HepG2 (cell line): ENCODE measurements around the gene MT1G. TPM values are rescaled to one million over a fixed set of nuclear protein-coding genes. Genes with fewer than 3 reads are reported as not detected.

Experiments
- ATF1 ChIP-seq: IDR thresholded peaks from 2 replicates; pipeline ENCODE4 v1.6.1; 2016; ENCODE audit warnings: mild to moderate bottlenecking, control low read depth
- BORCS8-MEF2B ChIP-seq: sonication (generic); formaldehyde crosslinking; IDR thresholded peaks from 2 replicates; pipeline ENCODE4 v1.8.0; 2022; ENCODE audit warnings: mild to moderate bottlenecking, missing genetic modification reagents
- HBP1 ChIP-seq: IDR thresholded peaks from 2 replicates; pipeline ENCODE4 v1.6.1; 2016; ENCODE audit warnings: low read depth, control low read depth
- IKZF1 ChIP-seq: fragments of 450-650 bp; IDR thresholded peaks from 2 replicates; pipeline ENCODE4 v1.7.1; 2016
- KDM2A ChIP-seq: sonication (generic); formaldehyde crosslinking; IDR thresholded peaks from 2 replicates; pipeline ENCODE4 v1.4.0; 2020; ENCODE audit warnings: low read depth, missing genetic modification reagents, borderline replicate concordance
- KLF13 ChIP-seq: sonication (generic); formaldehyde crosslinking; IDR thresholded peaks from 2 replicates; pipeline ENCODE4 v1.4.0; 2020; ENCODE audit warnings: mild to moderate bottlenecking, missing genetic modification reagents
- MAFF ChIP-seq: IDR thresholded peaks from 2 replicates; pipeline ENCODE4 v1.6.1; 2011; ENCODE audit warnings: low read depth, low read length, improper control_type of control experiment
- MTF1 ChIP-seq: sonication (generic); formaldehyde crosslinking; IDR thresholded peaks from 2 replicates; pipeline ENCODE4 v1.5.0; 2020; ENCODE audit warnings: missing genetic modification reagents
- NR2F2 ChIP-seq: IDR thresholded peaks from 2 replicates; pipeline ENCODE4 v1.6.1; 2012; ENCODE audit warnings: low read depth, inconsistent platforms, borderline replicate concordance
- RAD21 ChIP-seq: fragments of 450-650 bp; formaldehyde crosslinking; IDR thresholded peaks from 2 replicates; pipeline ENCODE4 v1.5.0; 2020; ENCODE audit warnings: mild to moderate bottlenecking
- REXO4 ChIP-seq: sonication (generic); formaldehyde crosslinking; IDR thresholded peaks from 2 replicates; pipeline ENCODE4 v1.8.0; 2022; ENCODE audit warnings: missing genetic modification reagents, mild to moderate bottlenecking, borderline replicate concordance
- RXRA ChIP-seq: sonication (generic); formaldehyde crosslinking; IDR thresholded peaks from 2 replicates; pipeline ENCODE4 v1.5.1; 2020; ENCODE audit warnings: missing genetic modification reagents
- SNAI1 ChIP-seq: sonication (generic); formaldehyde crosslinking; IDR thresholded peaks from 2 replicates; pipeline ENCODE4 v1.5.0; 2020; ENCODE audit warnings: mild to moderate bottlenecking, missing genetic modification reagents, borderline replicate concordance
- ZBTB20 ChIP-seq: sonication (generic); formaldehyde crosslinking; IDR thresholded peaks from 2 replicates; pipeline ENCODE4 v1.8.1; 2023; ENCODE audit warnings: missing genetic modification reagents, low read depth, mild to moderate bottlenecking, borderline replicate concordance
- ZFP36L2 ChIP-seq: sonication (generic); formaldehyde crosslinking; IDR thresholded peaks from 2 replicates; pipeline ENCODE4 v1.4.0; 2020; ENCODE audit warnings: missing genetic modification reagents
- ZKSCAN5 ChIP-seq: sonication (generic); formaldehyde crosslinking; IDR thresholded peaks from 2 replicates; pipeline ENCODE4 v1.5.1; 2020; ENCODE audit warnings: mild to moderate bottlenecking, missing genetic modification reagents
- ZNF10 ChIP-seq: sonication (generic); formaldehyde crosslinking; IDR thresholded peaks from 2 replicates; pipeline ENCODE4 v1.4.0; 2020; ENCODE audit warnings: mild to moderate bottlenecking, low read depth, missing genetic modification reagents, borderline replicate concordance
- ZNF549 ChIP-seq: sonication (generic); formaldehyde crosslinking; IDR thresholded peaks from 2 replicates; pipeline ENCODE4 v1.5.0; 2020; ENCODE audit warnings: missing genetic modification reagents
- ZNF572 ChIP-seq: sonication (generic); formaldehyde crosslinking; IDR thresholded peaks from 2 replicates; pipeline ENCODE4 v1.5.1; 2020; ENCODE audit warnings: mild to moderate bottlenecking, missing genetic modification reagents
- ZNF598 ChIP-seq: sonication (generic); formaldehyde crosslinking; IDR thresholded peaks from 2 replicates; pipeline ENCODE4 v1.5.1; 2020; ENCODE audit warnings: mild to moderate bottlenecking, missing genetic modification reagents, borderline replicate concordance
- ZNF709 ChIP-seq: sonication (generic); formaldehyde crosslinking; IDR thresholded peaks from 2 replicates; pipeline ENCODE4 v1.5.0; 2020; ENCODE audit warnings: mild to moderate bottlenecking, missing genetic modification reagents
- ZNF713 ChIP-seq: sonication (generic); formaldehyde crosslinking; IDR thresholded peaks from 2 replicates; pipeline ENCODE4 v1.4.0; 2020; ENCODE audit warnings: mild to moderate bottlenecking, missing genetic modification reagents
- ZNF782 ChIP-seq: sonication (generic); formaldehyde crosslinking; IDR thresholded peaks from 2 replicates; pipeline ENCODE4 v1.4.0; 2020; ENCODE audit warnings: missing genetic modification reagents, mild to moderate bottlenecking, borderline replicate concordance
- polyA plus RNA-seq, 8 experiments: library from polyadenylated mRNA; depleted of rRNA in 3 of 8; stranded (reverse) in 7 of 8; unstranded in 1 of 8; fragments of >200 nt; fragmentation: Illumina TruSeq in 4 of 8; extraction: Trizol in 4 of 8; gene quantifications; 2 replicates each; pipeline versions ENCODE4 v1.2.1 to v1.2.3, GENCODE V29; 2011 to 2016; ENCODE audit warnings: low read depth in 4 of 8, missing spikeins in 1 of 8, mixed read lengths in 1 of 8; ENCODE audit not compliant: insufficient read depth in 1 of 8
- total RNA-seq, 5 experiments: library from RNA; depleted of rRNA; stranded (reverse); fragments of >200 nt; fragmentation: Illumina TruSeq; extraction: Trizol; gene quantifications; 2 replicates each; pipeline ENCODE4 v1.2.3, GENCODE V29; 2016; ENCODE audit warnings: low read depth in 1 of 5
- TF ChIP-seq, protein P1 (sequence below): sonication (generic); formaldehyde crosslinking; IDR thresholded peaks from 2 replicates; pipeline ENCODE4 v1.8.1; 2023; ENCODE audit warnings: mild to moderate bottlenecking, missing genetic modification reagents
- TF ChIP-seq, protein P2 (sequence below): sonication (generic); formaldehyde crosslinking; IDR thresholded peaks from 2 replicates; pipeline ENCODE4 v1.9.0; 2021; ENCODE audit warnings: missing genetic modification reagents, borderline replicate concordance

Gene MT1G
- total and polyA plus RNA-seq, 2 of the 13 experiments (the other 11 are each of a cell fraction or from before 2014, with no cell fraction given) = 3.6 to 377 TPM

DNA sequence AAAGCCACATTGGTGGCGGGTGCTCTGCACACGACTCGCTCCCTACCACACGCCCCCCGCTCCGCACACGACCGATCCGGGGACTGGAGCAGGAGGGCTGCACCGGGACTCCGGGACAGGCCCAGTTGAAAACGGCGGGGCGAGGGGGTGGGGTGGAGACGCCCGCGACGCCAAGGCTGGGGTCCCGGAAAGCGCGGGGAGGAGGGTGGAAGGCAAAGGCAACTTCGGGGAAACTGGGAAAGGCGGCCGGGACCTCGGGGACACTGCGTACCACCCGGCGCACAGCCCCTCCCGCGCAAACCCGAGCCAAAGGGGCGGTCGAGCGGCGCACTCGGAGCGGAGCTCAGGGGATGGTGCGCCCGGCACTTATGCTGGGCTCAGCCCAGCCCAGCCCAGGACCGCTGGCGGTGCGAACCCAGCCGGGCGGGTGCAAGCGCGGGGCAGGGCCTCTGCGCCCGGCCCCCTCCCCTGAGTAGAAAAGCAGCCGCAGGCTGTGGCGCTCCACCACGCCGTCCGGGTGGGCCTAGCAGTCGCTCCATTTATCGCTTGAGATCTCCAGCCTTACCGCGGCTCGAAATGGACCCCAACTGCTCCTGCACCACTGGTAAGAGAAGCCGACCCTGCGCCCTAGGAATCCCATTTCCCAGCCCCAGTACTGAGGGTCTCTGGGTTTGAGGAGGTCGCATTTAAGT lies 35.6 kb downstream of the MT1G start, which contains the start of gene MT1M (continued):
- no peak for TF ChIP-seq NR2F2
- TF ChIP-seq SNAI1 (CRISPR knock-in tag) = no peak
- no peak for TF ChIP-seq ZFP36L2 (CRISPR knock-in tag)
- TF ChIP-seq, protein P1, sequence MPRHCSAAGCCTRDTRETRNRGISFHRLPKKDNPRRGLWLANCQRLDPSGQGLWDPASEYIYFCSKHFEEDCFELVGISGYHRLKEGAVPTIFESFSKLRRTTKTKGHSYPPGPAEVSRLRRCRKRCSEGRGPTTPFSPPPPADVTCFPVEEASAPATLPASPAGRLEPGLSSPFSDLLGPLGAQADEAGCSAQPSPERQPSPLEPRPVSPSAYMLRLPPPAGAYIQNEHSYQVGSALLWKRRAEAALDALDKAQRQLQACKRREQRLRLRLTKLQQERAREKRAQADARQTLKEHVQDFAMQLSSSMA (CRISPR knock-in tag) = no peak
- TF ChIP-seq MTF1 (CRISPR knock-in tag) = peak; percentile 76; the same call in 1 of the 2 replicates
- TF ChIP-seq ZNF549 = no peak
- TF ChIP-seq RXRA (CRISPR knock-in tag) = 0 out of 2 replicates have a peak, but pooled peaks have one; percentile 23
- TF ChIP-seq KDM2A (CRISPR knock-in tag) = no peak
- TF ChIP-seq ZBTB20 (CRISPR knock-in tag) = 0 out of 2 replicates have a peak, but pooled peaks have one; percentile 24
- TF ChIP-seq RAD21 (CRISPR knock-in tag) = no peak; the same call in 1 of the 2 replicates
- TF ChIP-seq ZNF10 (CRISPR knock-in tag) = no peak
- no peak for TF ChIP-seq HBP1 (CRISPR knock-in tag)
- TF ChIP-seq ZNF782 (CRISPR knock-in tag) = no peak
- TF ChIP-seq ZNF709 (CRISPR knock-in tag) = no peak
- peak; percentile 38; the same call in 1 of the 2 replicates for TF ChIP-seq BORCS8-MEF2B (CRISPR knock-in tag)
- no peak; the same call in 1 of the 2 replicates for TF ChIP-seq ZNF598 (CRISPR knock-in tag)
- TF ChIP-seq ATF1 = no peak
- TF ChIP-seq, protein P2, sequence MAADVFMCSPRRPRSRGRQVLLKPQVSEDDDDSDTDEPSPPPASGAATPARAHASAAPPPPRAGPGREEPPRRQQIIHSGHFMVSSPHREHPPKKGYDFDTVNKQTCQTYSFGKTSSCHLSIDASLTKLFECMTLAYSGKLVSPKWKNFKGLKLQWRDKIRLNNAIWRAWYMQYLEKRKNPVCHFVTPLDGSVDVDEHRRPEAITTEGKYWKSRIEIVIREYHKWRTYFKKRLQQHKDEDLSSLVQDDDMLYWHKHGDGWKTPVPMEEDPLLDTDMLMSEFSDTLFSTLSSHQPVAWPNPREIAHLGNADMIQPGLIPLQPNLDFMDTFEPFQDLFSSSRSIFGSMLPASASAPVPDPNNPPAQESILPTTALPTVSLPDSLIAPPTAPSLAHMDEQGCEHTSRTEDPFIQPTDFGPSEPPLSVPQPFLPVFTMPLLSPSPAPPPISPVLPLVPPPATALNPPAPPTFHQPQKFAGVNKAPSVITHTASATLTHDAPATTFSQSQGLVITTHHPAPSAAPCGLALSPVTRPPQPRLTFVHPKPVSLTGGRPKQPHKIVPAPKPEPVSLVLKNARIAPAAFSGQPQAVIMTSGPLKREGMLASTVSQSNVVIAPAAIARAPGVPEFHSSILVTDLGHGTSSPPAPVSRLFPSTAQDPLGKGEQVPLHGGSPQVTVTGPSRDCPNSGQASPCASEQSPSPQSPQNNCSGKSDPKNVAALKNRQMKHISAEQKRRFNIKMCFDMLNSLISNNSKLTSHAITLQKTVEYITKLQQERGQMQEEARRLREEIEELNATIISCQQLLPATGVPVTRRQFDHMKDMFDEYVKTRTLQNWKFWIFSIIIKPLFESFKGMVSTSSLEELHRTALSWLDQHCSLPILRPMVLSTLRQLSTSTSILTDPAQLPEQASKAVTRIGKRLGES (CRISPR knock-in tag) = no peak
- TF ChIP-seq MAFF = no peak
- 0 out of 2 replicates have a peak, but pooled peaks have one; percentile 10 for TF ChIP-seq ZNF572 (CRISPR knock-in tag)
- TF ChIP-seq KLF13 (CRISPR knock-in tag) = no peak
- no peak for TF ChIP-seq REXO4 (CRISPR knock-in tag)
- TF ChIP-seq IKZF1 = no peak
- no peak for TF ChIP-seq ZKSCAN5 (CRISPR knock-in tag)
- TF ChIP-seq ZNF713 (CRISPR knock-in tag) = no peak
